ENCODE results near the gene OLFML1.

OLFML1 gene

GRCh38 chr11:7540830-7541555 lies 55.7 kb downstream of the OLFML1 start:
- H3K4me3 ChIP-seq (ENCODE audit: control insufficient read depth, low read depth, low read length): no peak overlapping the region
- no peak for TF ChIP-seq CTCF (conservative IDR thresholded peaks at IDR 0.05; ENCODE audit: control insufficient read depth, insufficient read depth, low read depth, low read length)
- no peak for DNase-seq (ENCODE audit: low read depth)

- no peak for TF ChIP-seq CTCF (conservative IDR thresholded peaks at IDR 0.05; ENCODE audit: control insufficient read depth, insufficient read depth, low read depth, low read length)
- no peak overlapping the region for H3K4me3 ChIP-seq (ENCODE audit: control insufficient read depth, low read depth, low read length)
- no peak for DNase-seq (ENCODE audit: low read depth)
These were observed 58.0 kb downstream of the OLFML1 start for GRCh38 chr11:7543302-7543701.

GRCh38 chr11:7544021-7544420 lies 58.7 kb downstream of the OLFML1 start:
- no peak for DNase-seq (ENCODE audit: low read depth)
- no peak for TF ChIP-seq CTCF (conservative IDR thresholded peaks at IDR 0.05; ENCODE audit: control insufficient read depth, insufficient read depth, low read depth, low read length)
- no peak overlapping the region for H3K4me3 ChIP-seq (ENCODE audit: control insufficient read depth, low read depth, low read length)

- DNase-seq (ENCODE audit: low read depth): no peak
- no peak overlapping the region for H3K4me3 ChIP-seq (ENCODE audit: control insufficient read depth, low read depth, low read length)
- no peak for TF ChIP-seq CTCF (conservative IDR thresholded peaks at IDR 0.05; ENCODE audit: control insufficient read depth, insufficient read depth, low read depth, low read length)
These were observed 60.3 kb downstream of the OLFML1 start for GRCh38 chr11:7545611-7546010.

GRCh38 chr11:7546324-7546791 lies 61.1 kb downstream of the OLFML1 start:
- TF ChIP-seq CTCF (conservative IDR thresholded peaks at IDR 0.05; ENCODE audit: control insufficient read depth, insufficient read depth, low read depth, low read length): no peak
- DNase-seq (ENCODE audit: low read depth): peak; percentile 12

GRCh38 chr11:7547687-7548086 lies 62.4 kb downstream of the OLFML1 start:
- no peak overlapping the region for H3K4me3 ChIP-seq (ENCODE audit: control insufficient read depth, low read depth, low read length)
- TF ChIP-seq CTCF (conservative IDR thresholded peaks at IDR 0.05; ENCODE audit: control insufficient read depth, insufficient read depth, low read depth, low read length): no peak
- no peak for DNase-seq (ENCODE audit: low read depth)

More at GRCh38 chr11:7546324-7546791, 61.1 kb downstream of the OLFML1 start:
- H3K4me3 ChIP-seq (ENCODE audit: control insufficient read depth, low read depth, low read length): no peak overlapping the region
